ENCODE measurements around the gene MDC1.

DNA sequence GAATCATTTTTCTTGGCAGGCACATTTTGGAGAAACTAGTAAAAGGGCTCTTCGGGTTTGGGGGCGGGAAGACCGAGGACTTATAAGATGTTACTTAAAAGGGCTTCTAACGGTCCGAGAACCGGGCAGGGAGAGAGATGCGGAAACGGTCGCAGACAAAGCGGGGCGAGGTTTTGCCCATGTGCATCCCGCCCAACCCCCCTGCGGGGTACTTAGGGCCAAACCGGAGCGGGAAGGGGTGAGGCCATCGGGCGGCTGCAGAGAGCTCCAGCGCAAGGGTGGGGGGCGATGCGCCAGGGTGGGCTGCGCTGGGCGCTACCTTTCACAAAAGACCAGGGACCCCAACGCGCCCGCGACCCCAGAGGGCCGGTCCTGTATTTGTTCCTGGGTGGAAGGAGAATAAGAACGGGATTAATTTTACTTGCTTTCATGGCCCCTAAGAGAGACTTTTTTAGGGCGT, 3.7 kb upstream of the MDC1 start:
- TF ChIP-seq CTCF (optimal IDR thresholded peaks at IDR 0.05 in 1 of 3, IDR thresholded peaks at IDR 0.05 in 1 of 3, conservative IDR thresholded peaks at IDR 0.05 in 1 of 3; ENCODE audit: extremely low read depth in 1 of 3, insufficient read depth in 2 of 3, low read length in 3 of 3) (no peak), EZH2 (IDR thresholded peaks at IDR 0.05; ENCODE audit: low read length) (no peak)

Measured in keratinocyte (primary cell).